Uterus (tissue), 4 donors: ENCODE results near the gene NAT10. TPM values are rescaled to one million over a fixed set of nuclear protein-coding genes. Genes with fewer than 3 reads are reported as not detected.
"Not testable (repeated sequence)": the region's sequence is repeated elsewhere in the genome, so short reads cannot be mapped to it uniquely, and the experiment has no call there.

Source experiments
- DNase-seq, 2 donors: peaks; one replicate each; pipeline ENCODE4 v3.0.0-alpha.2; 2019 to 2020
- H3K27ac ChIP-seq, 2 donors: fragments of 200-600 bp; sonication (generic); 1 replicate in 1 of 2; 2 replicates in 1 of 2; pipeline ENCODE4 v1.5.1; 2016 to 2018
- H3K27me3 ChIP-seq, 2 donors: fragments of 200-600 bp; sonication (generic); one replicate each; pipeline ENCODE4 v1.5.1; 2018 to 2019; ENCODE audit warnings: control low read depth in 1 of 2
- H3K36me3 ChIP-seq, 2 donors: fragments of 200-600 bp; sonication (generic); one replicate each; pipeline ENCODE4 v1.5.1; 2019; ENCODE audit warnings: control low read depth in 1 of 2
- H3K4me1 ChIP-seq, 2 donors: fragments of 200-600 bp; sonication (generic); one replicate each; pipeline ENCODE4 v1.5.1; 2018 to 2019; ENCODE audit warnings: control low read depth in 1 of 2
- H3K4me3 ChIP-seq, 2 donors: fragments of 200-600 bp; sonication (generic); 1 replicate in 1 of 2; 2 replicates in 1 of 2; pipeline ENCODE4 v1.5.1; 2018 to 2019; ENCODE audit warnings: mild to moderate bottlenecking in 1 of 2
- H3K9me3 ChIP-seq, 2 donors: fragments of 200-600 bp; sonication (generic); one replicate each; pipeline ENCODE4 v1.5.1; 2019; ENCODE audit warnings: control low read depth in 1 of 2
- POLR2A ChIP-seq, 2 donors: fragments of 450-650 bp; IDR thresholded peaks; one replicate each; pipeline ENCODE4 v1.6.1; 2016; ENCODE audit warnings: antibody characterized with exemption in 2 of 2, mild to moderate bottlenecking in 1 of 2, moderate library complexity in 1 of 2
- intact Hi-C: fragments of 100-400 bp; cut with DNase I; formaldehyde crosslinking; loops from one replicate; pipeline ENCODE4 v1.15.1; 2023; ENCODE audit warnings: low total_unique reads
- total RNA-seq, 4 donors: library from RNA; depleted of rRNA in 3 of 4; stranded (reverse); fragments of >200 nt in 3 of 4; gene quantifications; one replicate each; pipeline versions ENCODE4 v1.1.0 to v1.2.4, GENCODE V29; 2014 to 2023
- TF ChIP-seq, protein P1 (sequence below), 4 experiments: fragments of 200-600 bp in 2 of 4; fragments of 450-650 bp in 2 of 4; sonication (generic) in 2 of 4; IDR thresholded peaks; one replicate each; pipeline ENCODE4 v1.5.1; 2016 to 2019; ENCODE audit warnings: antibody characterized with exemption in 4 of 4, mild to moderate bottlenecking in 2 of 4, moderate library complexity in 1 of 4
- donor health status: DM: yes; HTN: yes; CAD: no.

Gene NAT10
- total RNA-seq, 4 donors from 2014 or later, result 18.5 to 54.0 (median 22.9) TPM

DNA sequence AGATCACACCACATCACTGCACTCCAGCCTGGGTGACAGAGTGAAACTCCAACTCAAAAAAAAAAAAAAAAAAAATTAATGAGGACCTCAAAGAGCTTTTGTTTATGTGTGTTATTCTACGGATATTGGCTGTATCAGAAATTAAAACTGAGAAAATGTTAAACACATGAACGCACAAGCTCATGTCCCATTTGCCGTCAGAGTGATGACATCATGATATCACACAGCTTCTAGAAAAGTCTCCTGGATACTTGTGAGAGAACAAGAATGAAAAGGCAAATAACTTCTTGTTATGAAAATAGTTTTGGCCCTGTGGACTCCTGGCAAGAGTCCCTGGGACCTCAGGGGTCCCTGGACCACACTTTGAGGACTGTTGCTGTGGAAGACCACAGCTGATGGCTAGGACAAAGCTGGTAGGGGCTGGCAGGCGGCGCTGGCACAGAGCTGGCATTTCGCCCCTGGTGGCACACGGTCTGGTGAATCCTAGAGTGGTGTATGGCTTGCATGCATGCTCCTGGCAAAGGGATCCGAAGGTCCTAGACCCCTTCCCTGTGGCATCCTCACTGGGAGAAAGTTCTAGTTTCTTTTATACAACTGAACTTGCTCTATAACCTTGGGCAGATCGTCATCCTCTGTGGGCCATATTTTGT is 73.7 kb downstream of the NAT10 start:
- intact Hi-C loops, result no loop called here
- Histone ChIP-seq H3K4me3 (no peak overlapping the region), H3K27me3 (no peaks in the 10 kb centered on the region), H3K4me1 (no peaks in the 10 kb centered on the region), H3K36me3 (no peaks in the 10 kb centered on the region), H3K9me3 (no peaks in the 10 kb centered on the region), H3K27ac (no peak overlapping the region)
- TF ChIP-seq, protein P1, sequence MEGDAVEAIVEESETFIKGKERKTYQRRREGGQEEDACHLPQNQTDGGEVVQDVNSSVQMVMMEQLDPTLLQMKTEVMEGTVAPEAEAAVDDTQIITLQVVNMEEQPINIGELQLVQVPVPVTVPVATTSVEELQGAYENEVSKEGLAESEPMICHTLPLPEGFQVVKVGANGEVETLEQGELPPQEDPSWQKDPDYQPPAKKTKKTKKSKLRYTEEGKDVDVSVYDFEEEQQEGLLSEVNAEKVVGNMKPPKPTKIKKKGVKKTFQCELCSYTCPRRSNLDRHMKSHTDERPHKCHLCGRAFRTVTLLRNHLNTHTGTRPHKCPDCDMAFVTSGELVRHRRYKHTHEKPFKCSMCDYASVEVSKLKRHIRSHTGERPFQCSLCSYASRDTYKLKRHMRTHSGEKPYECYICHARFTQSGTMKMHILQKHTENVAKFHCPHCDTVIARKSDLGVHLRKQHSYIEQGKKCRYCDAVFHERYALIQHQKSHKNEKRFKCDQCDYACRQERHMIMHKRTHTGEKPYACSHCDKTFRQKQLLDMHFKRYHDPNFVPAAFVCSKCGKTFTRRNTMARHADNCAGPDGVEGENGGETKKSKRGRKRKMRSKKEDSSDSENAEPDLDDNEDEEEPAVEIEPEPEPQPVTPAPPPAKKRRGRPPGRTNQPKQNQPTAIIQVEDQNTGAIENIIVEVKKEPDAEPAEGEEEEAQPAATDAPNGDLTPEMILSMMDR (IDR thresholded peaks at IDR 0.05), result no peak
- TF ChIP-seq POLR2A (IDR thresholded peaks at IDR 0.05), result no peak
- DNase-seq, result no peak

DNA sequence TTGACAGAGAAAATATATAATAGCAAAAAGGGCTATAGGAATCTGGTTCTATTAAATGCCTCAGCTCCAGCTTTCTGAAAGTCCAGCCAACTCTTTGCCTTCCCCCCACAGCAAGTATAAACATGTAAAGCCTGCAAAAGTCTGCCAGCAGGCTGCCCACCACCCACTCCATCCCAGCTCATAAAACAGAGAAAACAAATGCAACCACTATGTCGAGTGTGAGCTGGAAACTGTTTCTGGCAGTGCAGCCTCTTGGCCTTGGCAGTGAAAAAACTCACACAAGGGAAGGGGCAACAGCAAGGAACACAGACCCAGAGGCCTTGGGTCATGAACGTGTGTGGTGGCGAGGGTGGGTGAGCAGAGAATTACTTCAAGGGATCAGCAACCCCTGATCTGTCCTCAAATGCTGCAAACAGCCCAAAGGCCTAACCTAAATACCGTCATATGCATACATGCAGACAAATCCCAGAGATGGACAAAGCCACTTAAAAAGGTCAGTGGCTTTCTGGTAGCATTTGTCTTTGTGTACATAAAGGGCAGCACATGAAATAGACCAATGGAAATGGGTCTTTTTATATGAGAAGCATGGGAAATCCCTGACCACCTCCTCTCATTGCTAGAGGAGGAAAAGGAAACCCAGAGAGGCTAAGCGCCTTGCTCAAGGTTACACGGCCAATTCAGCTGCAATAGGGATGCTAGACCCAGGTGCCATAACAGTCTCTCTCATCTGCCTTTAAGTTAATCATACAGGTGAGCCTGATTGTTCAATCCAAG is 74.8 kb downstream of the NAT10 start:
- Histone ChIP-seq H3K4me3 (no peak overlapping the region), H3K27me3 (no peaks in the 10 kb centered on the region), H3K4me1 (no peaks in the 10 kb centered on the region), H3K27ac (no peak overlapping the region), H3K9me3 (no peaks in the 10 kb centered on the region), H3K36me3 (no peaks in the 10 kb centered on the region)
- intact Hi-C loops, result no loop called here
- DNase-seq, result no peak
- TF ChIP-seq, protein P1 (IDR thresholded peaks at IDR 0.05), result no peak
- no peak for TF ChIP-seq POLR2A (IDR thresholded peaks at IDR 0.05)

DNA sequence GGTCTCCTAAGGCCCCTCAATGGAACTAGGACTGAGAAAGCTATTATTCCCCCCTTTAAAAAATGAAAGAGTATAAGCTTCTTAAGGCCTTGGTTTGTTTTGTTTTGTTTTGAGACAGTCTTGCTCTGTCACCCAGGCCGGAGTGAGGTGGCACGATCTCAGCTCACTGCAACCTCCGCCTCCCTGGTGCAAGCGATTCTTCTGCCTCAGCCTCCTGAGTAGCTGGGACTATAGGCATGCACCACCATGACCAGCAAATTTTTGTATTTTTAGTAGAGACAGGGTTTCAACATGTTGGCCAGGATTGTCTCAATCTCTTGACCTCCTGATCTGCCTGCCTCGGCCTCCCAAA is 75.4 kb downstream of the NAT10 start:
- H3K4me1 ChIP-seq, DNase-seq, H3K36me3 ChIP-seq, H3K9me3 ChIP-seq, H3K27me3 ChIP-seq, H3K27ac ChIP-seq, H3K4me3 ChIP-seq, intact Hi-C loops: not testable (repeated sequence)

DNA sequence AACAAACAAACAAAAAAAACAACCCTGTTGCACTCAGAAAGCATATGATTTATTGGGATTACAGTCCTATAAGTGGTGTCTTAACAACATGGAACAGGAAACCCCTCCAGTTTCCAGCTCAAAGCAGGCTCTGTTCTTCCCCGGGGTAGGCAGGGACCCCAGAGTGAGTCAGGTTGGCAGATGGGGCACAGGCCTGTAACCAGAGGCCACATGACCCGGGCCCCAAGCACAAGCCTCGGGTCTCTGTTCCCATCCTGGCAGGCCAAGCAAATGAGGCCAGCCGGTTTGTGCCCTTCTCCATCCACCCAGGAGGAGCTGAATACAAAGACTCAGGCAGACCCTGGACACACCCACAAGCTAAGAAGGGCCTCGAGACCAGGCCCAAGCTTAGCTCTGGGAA is 75.8 kb downstream of the NAT10 start:
- Histone ChIP-seq H3K27me3 (no peaks in the 10 kb centered on the region), H3K27ac (no peak overlapping the region), H3K4me3 (no peak overlapping the region), H3K36me3 (no peaks in the 10 kb centered on the region), H3K4me1 (no peaks in the 10 kb centered on the region), H3K9me3 (no peaks in the 10 kb centered on the region)
- TF ChIP-seq, protein P1 (IDR thresholded peaks at IDR 0.05), result no peak
- TF ChIP-seq POLR2A (IDR thresholded peaks at IDR 0.05), result no peak
- DNase-seq, result no peak
- intact Hi-C loops, result no loop called here

DNA sequence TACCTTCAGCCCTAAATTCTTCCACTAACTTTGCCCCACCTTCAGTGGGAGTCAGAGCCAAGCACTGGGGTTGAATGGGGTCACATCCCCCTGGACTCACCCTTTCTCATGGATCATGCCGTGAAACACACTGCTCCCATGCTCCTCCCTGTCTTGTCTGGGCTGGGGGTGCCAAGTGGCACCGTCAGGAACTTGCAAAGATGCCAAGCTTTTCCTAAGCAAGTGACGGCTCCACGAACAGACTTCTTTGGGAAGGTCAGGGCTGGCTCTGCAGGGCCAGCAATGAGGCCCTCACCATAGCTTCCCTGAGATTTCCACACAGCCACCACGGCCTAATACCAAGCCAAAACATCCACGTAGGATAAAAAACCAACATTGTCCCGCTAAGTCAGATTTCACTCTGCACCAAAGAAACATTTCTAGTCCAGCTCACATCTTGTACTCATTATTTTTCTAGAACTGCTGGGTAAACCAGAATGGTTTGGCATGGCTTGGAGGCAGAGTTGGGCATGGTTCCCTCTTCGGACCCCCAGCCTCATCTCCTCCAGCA is 76.5 kb downstream of the NAT10 start:
- H3K36me3 ChIP-seq, result no peaks in the 10 kb centered on the region
- intact Hi-C loops, result no loop called here
- no peak for DNase-seq
- H3K4me3 ChIP-seq, result no peak overlapping the region
- TF ChIP-seq POLR2A (IDR thresholded peaks at IDR 0.05), result no peak
- TF ChIP-seq, protein P1 (IDR thresholded peaks at IDR 0.05), result no peak
- no peaks in the 10 kb centered on the region for H3K4me1 ChIP-seq
- H3K27ac ChIP-seq, result no peak overlapping the region
- H3K27me3 ChIP-seq, result no peaks in the 10 kb centered on the region
- H3K9me3 ChIP-seq, result no peaks in the 10 kb centered on the region
